D341Med (cell line): ENCODE data around the gene HDAC9.

Experiments
- DNase-seq: peaks from one replicate; pipeline ENCODE4 v3.0.0; 2012; ENCODE audit warnings: low spot score

HDAC9 gene

DNA sequence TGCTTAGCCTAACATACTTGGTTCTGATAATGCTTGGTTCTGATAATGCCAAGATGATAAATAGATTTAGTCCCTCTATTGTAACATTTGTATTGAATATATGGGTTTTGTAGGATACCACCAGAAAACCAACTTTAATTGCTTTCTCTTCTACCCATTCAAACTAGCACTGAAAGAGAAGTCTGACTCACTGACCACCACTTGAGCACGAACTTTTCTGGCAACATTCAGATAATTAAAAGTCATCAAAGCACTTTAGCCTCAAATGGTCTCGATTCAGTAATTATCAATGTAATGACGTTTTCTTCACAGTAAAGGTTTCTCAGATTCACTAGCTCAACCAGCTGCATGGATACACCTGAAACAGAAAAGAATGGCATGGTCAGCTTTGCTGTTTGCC is 63.0 kb downstream of the HDAC9 start:
- DNase-seq, result no peak

DNA sequence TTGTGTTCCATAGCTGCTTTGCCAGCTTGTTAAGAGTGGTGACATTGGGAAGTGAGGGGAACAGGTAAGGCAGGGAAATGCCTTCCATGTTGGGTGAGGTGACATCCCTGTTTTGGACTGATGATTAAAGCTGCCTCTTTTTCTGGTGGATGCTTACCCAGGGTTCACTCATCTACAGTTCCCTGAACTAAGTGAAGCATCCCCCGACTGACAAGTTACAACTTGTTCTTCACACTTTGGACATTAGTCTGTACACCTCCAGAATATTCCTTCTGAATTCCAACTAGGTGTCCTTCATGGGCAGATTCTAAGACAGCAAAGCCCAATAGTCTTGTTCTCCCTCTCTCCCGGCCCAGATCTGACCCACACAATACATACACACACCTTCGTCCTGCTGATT is 63.4 kb downstream of the HDAC9 start:
- DNase-seq, result no peak

DNA sequence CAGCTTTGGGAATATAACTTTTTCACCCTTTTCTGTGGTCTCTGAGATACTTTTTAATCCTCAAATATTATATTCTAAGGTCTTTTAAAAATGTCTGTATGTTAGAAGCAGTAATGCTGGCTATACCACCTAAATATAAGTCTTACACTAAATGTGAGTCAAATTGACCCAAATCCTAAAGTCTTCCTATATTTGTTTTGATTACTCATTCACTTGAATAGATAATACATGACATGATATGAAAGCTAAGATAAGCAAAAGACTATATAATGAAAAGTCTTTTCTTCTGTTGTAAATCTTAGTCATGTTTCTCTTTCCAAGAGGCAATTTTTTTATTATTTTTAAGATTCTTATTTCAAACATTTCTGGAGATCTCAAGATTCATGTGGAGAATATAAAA is 64.2 kb downstream of the HDAC9 start:
- no peak for DNase-seq

DNA sequence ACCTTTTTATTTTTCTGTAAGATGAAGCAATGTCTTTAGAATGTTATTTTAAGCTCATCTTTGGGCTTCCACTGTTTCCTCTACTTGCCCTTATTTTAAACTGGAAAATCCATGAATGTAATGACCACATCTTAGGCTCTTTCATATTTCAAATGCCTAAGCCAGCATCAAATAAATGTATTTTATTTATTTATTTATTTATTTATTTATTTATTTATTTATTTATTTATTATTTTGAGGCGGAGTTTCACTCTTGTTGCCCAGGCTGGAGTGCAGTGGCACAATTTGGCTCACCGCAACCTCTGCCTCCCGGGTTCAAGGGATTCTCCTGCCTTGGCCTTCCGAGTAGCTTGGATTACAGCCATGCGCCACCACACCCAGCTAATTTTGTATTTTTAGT is 69.2 kb downstream of the HDAC9 start:
- no peak for DNase-seq

GRCh38 chr7:18565337-18565736 is 69.8 kb downstream of the HDAC9 start:
- no peak for DNase-seq

DNA sequence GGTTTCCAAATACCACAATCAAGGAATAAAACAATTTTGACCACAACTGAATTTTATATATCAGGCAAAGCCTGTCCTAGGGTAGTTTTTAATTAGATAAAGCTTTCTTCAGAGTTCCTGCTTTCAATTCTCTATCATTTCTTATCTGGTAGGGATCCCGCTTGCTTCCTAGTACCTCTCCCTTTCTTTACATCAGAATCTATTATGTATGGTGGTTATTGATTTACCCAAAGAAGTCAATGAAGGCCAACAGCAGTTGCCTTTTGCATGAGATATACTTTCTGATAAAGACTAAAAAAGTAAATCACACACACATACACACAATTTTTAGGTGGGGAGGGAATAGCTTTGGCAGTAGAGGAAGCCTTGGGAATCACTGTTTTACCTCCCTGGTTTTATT is 70.7 kb downstream of the HDAC9 start:
- no peak for DNase-seq

- no peak for DNase-seq
Observed at GRCh38 chr7:18566829-18567228, 71.3 kb downstream of the HDAC9 start.

- DNase-seq, result no peak
Observed at GRCh38 chr7:18570441-18570840, 74.9 kb downstream of the HDAC9 start.

DNA sequence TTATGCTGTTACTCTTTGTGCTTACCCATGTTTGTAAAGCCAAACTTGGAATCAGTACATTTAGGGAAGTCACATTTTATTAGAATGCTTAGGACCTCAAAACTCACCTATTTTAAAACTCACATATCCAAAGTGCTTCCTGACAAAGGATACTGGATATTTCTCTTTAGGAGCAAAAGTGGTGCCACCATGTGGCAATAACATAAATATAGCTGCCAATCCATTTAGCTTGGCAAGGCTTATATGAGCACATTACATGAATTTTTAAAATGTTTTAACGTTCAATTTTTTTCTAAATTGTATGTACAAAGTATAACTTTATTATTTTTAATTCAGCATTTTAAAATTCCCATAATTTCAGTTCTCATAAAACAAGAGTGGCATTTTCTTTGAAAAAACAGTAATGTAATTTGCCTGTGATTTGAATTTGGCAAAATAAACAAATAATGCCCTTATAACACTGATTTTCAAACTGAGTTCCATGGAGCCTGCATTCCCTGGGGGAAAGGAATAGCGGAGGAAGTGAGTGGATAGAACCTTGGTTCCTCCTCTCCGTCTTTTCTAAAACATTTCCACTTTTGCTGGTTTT is 75.4 kb downstream of the HDAC9 start:
- DNase-seq, result no peak

DNA sequence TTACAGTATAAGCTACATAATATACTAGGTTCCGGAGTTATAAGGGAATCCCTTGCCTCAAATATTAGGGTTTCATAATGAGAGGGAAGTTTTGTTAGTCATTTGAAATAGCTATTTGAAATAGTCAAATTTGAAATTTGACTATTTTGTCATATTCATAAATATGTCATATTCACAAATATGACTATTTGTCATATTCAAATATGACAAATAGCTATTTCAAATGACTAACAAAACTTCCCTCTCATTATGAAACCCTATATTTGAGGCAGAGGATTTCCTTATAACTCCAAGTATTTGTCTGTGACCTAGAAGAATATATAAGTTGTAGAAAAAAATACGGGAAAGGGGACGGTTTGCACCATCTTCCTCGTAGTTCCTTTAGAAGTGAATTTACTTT is 76.6 kb downstream of the HDAC9 start:
- DNase-seq, result no peak

GRCh38 chr7:18572885-18573284 is 77.3 kb downstream of the HDAC9 start:
- no peak for DNase-seq

- DNase-seq, result no peak
Observed at GRCh38 chr7:18573410-18574234, 78.1 kb downstream of the HDAC9 start.

GRCh38 chr7:18574235-18574540 is 78.6 kb downstream of the HDAC9 start:
- no peak for DNase-seq

DNA sequence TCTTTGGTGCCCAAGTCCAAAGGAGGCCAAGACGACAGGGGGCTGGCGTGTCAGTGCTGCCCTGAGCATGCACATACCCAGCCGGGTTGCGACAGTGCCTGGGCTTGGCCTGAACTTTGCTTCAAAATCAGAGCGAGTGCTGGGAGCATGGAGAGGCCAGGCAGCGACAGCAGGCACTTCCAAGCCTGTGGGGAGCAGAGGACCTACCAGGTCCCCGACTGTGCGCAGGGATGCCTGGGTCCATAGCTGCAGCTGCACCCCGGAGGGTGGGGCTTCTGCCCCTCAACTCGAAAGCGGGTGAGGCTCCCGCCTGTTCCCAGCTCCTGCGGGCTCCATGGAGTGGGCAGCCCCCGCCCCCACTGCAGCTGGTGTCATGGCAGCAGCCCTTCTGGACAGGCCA is 79.1 kb downstream of the HDAC9 start:
- DNase-seq, result no peak

DNA sequence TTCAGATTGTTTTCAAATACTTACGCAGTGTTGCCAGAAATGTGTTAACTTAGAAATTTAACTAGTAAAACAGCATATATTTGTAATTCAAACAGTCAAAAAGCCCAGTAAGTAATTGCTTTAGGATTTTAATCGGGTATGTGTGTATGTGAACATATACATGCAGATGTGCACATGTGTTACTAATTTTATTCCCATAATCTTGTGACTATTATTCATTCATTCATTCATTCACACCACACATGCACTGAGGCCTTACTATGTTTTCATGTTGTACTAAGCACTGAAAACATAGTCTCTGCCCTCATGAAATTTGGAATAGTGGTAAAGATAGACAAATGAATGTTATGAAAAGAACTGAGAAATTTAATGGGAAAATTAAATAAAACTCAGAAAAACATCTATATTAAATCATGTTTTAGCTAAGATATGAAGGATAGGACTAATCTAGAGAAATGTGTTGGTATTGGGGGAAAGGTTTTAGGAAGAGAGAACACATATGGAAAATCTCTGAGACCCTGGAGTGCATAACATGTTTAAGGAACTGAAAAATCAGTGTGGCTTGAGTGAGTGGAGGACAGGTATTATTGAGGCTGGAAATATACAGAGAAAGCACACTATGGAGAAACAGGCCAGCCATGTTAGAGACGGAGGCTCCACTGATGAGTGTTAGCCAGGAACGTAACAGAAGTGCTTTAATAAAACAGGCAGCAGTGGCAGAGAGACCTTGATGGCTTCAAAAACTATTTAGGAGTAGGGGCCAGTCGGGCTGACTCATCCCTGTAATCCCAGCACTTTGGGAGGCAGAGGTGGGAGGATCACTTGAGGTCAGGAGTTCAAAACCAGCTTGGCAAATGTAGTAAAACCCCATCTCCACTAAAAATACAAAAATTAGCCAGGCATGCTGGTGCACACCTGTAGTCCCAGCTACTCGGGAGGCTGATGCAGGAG is 80.3 kb downstream of the HDAC9 start:
- DNase-seq, result no peak

- DNase-seq, result no peak
Observed at GRCh38 chr7:18577096-18577771, 81.7 kb downstream of the HDAC9 start.

DNA sequence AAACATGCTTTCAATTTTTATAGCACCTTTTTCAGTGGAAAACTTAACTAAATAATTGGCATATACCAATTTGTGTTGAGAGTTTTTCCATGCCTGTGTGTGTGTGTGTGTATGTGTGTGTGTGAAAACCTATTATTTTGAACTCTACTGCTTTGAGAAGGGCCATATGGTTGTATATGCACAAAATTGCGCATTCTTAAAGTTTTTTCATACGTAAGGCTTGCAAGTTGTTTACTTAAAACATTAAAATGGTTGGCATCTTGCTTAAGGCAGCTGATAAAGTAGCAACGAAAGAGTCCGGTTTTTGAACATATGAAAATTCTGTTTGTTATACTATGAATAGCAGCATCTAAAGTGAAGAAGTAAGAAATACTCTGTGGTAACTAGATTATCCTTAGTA is 84.1 kb downstream of the HDAC9 start:
- no peak for DNase-seq

GRCh38 chr7:18580950-18581349 is 85.4 kb downstream of the HDAC9 start:
- no peak for DNase-seq

DNA sequence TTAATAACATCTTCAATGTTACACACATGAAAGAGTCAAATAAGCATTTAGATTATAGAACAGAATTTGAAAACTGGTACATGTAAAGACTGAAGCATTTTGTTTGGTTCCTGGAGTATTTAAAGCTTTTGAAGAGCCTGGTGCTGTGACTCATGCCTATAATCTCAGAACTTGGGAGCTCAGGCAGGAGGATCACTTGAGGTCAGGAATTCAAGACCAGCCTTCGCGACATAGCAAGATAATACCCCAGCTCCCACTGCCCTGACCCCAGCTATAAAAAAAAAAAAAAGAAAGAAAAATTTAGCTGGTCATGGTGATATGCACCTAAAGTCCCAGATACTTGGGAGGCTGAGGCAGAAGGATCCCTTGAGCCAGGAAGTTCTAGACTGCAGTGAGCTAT is 87.8 kb downstream of the HDAC9 start:
- no peak for DNase-seq

- DNase-seq, result no peak
Observed at GRCh38 chr7:18590241-18590640, 94.7 kb downstream of the HDAC9 start.

- DNase-seq, result no peak
Observed at GRCh38 chr7:18590744-18591340, 95.3 kb downstream of the HDAC9 start.
